GM12864 (cell line): ENCODE results near the gene ADIPOR1.

Experiments used
- DNase-seq: peaks from one replicate; pipeline ENCODE4 v3.0.0-alpha.2; 2011; ENCODE audit warnings: low read depth
- H3K4me3 ChIP-seq: 2 replicates; pipeline ENCODE4 v1.5.1; 2011; ENCODE audit warnings: mild to moderate bottlenecking, low read depth, low read length, control low read depth
- TF ChIP-seq, protein P1 (sequence below): IDR thresholded peaks from 2 replicates; pipeline ENCODE4 v1.5.1; 2011; ENCODE audit warnings: low read depth, mild to moderate bottlenecking, moderate library complexity, low read length, control low read depth, inconsistent platforms; ENCODE audit errors: missing control alignments

ADIPOR1 gene

DNA sequence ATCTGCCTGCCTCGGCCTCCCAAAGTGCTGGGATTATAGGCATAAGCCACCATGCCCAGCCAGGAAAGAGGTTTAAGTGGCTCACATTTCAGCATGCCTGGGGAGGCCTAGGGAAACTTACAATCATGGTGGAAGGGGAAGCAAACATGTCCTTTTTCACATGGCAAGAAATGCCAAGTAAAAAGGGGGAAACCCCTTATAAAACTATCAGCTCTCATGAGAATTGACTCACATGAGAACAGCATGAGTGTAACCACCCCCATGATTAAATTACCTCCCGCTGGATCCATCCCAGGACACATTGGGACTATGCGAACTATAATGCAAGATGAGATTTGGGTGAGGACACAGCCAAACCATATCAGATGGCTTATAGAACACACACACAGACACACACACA, 22.3 kb downstream of the ADIPOR1 start:
- DNase-seq = no peak
- TF ChIP-seq, protein P1, sequence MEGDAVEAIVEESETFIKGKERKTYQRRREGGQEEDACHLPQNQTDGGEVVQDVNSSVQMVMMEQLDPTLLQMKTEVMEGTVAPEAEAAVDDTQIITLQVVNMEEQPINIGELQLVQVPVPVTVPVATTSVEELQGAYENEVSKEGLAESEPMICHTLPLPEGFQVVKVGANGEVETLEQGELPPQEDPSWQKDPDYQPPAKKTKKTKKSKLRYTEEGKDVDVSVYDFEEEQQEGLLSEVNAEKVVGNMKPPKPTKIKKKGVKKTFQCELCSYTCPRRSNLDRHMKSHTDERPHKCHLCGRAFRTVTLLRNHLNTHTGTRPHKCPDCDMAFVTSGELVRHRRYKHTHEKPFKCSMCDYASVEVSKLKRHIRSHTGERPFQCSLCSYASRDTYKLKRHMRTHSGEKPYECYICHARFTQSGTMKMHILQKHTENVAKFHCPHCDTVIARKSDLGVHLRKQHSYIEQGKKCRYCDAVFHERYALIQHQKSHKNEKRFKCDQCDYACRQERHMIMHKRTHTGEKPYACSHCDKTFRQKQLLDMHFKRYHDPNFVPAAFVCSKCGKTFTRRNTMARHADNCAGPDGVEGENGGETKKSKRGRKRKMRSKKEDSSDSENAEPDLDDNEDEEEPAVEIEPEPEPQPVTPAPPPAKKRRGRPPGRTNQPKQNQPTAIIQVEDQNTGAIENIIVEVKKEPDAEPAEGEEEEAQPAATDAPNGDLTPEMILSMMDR = no peak
- H3K4me3 ChIP-seq = no peak overlapping the region

DNA sequence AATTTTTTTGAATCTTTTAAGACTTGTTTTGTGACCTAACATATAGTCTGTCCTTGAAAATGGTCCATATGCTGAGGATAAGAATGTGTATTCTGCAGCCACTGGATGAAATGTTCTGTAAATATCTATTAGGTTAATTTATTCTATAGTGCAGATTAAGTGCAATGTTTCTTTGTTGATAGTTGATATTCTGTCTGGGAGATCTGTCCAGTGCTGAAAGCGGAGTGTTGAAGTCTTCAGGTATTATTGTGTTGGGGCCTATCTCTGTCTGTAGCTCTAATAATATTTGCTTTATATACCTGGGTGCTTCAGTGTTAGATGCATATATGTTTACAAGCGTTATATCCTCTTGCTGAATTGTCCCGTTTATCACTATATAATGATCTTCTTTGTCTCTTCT, 23.4 kb downstream of the ADIPOR1 start:
- TF ChIP-seq, protein P1 = no peak
- DNase-seq = no peak
- no peak overlapping the region for H3K4me3 ChIP-seq

DNA sequence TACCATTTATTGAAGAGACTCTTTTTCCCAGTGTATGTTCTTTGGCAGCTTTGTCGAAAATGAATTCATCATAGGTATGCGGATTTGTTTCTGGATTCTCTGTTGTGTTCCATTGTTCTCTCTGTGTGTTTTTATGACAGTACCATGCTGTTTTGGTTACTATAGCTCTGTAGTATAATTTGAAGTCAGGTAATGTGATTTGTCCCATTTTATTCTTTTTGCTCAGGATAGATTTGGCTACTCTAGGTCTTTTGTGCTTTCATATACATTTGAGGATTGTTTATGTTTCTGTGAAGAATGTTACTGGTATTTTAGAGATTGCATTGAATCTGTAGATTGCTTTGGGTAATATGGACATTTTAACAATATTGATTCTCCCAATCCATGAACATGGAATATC, 25.6 kb downstream of the ADIPOR1 start:
- H3K4me3 ChIP-seq = no peak overlapping the region
- no peak for DNase-seq
- TF ChIP-seq, protein P1 = no peak

DNA sequence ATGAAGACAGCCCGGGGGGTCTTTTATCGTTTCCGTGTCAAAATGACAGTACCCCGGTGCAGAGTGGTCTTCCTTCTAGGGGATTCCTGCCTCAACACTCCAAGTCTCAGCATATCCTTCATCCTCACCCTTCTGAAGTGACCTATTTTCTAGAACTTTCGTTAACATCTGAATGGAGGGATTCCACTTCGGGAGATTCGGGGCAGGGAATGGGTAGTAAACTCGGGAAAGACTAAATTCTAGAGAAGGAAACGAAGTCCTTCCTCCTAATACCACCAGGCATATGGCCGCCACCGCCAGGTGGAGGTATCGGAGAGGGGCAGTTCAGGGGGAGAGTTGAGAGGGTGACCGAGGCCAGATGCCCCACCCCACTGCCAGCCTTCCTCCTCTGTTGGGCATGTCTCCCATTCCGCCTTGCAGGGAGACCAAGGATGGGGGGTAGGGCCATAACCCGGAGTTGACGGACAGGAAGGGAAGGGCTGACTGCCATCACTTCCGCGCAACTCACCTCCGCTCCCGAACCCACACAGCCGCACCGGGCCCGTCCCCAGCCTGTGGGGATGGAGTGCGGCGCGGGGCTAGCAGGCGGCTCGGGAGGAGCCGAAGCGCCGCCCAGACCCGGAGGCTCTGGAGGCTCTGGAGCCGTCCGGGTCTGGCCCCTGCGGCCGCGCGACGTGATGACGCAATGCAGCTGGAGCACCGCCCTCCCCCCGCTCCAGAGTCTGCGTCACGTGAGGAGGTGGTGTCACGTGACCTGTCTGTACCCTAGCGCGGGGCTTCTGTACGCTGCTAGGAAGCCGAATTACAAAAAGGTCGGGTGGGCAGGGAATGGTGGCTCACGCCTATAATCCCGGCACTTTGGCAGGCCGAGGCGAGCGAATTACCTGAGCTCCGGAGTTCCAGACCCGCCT, 31.3 kb downstream of the ADIPOR1 start, which contains the start of gene KLHL12:
KLHL12 (minus strand) TSS at position 654 of the 911 bp plus-strand sequence. CDS start 2,072 bp downstream, outside the sequence.
- peak within 1 kb of the TSS; percentile 93 for H3K4me3 ChIP-seq
- TF ChIP-seq, protein P1 = peak; percentile 63
- DNase-seq = peak; percentile 89

DNA sequence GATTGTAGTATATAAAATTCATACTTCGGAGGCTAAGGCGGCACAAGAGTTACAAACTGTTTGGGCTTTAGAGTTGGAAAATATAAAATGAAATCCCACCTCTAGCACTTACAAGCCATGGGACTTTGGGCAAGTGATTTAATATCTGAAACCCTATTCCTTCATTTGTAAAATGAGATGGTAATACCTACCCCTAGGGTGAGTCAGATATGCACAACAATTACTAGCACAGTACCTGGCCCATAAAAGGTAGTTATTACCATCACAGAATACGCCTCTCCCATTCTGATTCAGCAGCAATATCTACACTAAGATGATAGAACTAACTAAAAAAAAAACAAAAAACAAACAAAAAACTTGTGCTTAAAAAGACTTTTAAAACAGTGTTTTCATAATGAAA, 34.6 kb downstream of the ADIPOR1 start:
- H3K4me3 ChIP-seq = no peak overlapping the region
- TF ChIP-seq, protein P1 = no peak
- no peak for DNase-seq

DNA sequence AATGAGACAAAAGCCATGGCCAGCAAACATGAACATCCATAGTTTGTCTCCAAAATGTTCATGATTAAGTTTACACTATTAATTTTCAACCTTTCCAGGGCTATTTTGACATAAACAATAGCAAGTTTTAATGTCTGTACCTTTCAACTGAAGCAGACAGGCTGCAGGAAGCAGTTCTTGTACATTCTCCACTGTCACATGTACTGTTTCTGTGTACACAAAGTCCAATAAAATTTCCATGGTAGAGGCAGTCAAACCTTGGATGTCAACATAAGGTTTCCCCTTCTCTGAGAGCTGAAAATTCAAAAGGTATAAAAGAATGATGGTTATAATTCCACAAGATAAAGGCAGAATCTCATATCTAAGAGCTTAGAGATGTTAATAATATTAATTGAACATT, 38.5 kb downstream of the ADIPOR1 start:
- TF ChIP-seq, protein P1 = no peak
- DNase-seq = no peak
- no peak overlapping the region for H3K4me3 ChIP-seq
